GM12892 (cell line): Measurements from ENCODE around the gene UBE2H.

ENCODE experiments used
- POLR2A ChIP-seq: IDR thresholded peaks from 2 replicates; pipeline ENCODE4 v1.6.1; 2011; ENCODE audit warnings: low read depth, low read length, control low read depth
- POLR2AphosphoS5 ChIP-seq: IDR thresholded peaks from 2 replicates; pipeline ENCODE4 v1.6.1; 2011; ENCODE audit warnings: low read depth, low read length, control low read depth
- TAF1 ChIP-seq: IDR thresholded peaks from 2 replicates; pipeline ENCODE4 v1.6.1; 2011; ENCODE audit warnings: low read depth, mild to moderate bottlenecking, control low read depth, low read length, borderline replicate concordance

GRCh38 chr7:129959471-129960203 lies 6.9 kb upstream of the UBE2H start:
- TF ChIP-seq POLR2AphosphoS5 (no peak), POLR2A (no peak), TAF1 (no peak)
